Karpas-422 (cell line): ENCODE results near the gene SIGLEC9. TPM values are rescaled to one million over a fixed set of nuclear protein-coding genes. Genes with fewer than 3 reads are reported as not detected.

Experiments
- DNase-seq: peaks from one replicate; pipeline ENCODE4 v3.0.0-alpha.2; 2015
- H2AFZ ChIP-seq: fragments of 200-600 bp; sonication (generic); 2 replicates; pipeline ENCODE4 v1.6.1; 2014; ENCODE audit warnings: antibody characterized with exemption, low read length, mixed read lengths
- H3K27ac ChIP-seq: fragments of 200-600 bp; sonication (generic); 2 replicates; pipeline ENCODE4 v1.5.1; 2014; ENCODE audit warnings: mild to moderate bottlenecking, low read length, moderate library complexity
- H3K27me3 ChIP-seq: fragments of 200-600 bp; sonication (generic); 2 replicates; pipeline ENCODE4 v1.6.1; 2014; ENCODE audit warnings: low read length, mixed read lengths
- H3K36me3 ChIP-seq: fragments of 200-600 bp; sonication (generic); 2 replicates; pipeline ENCODE4 v1.6.1; 2014; ENCODE audit warnings: low read length, mixed read lengths; ENCODE audit not compliant: insufficient read depth
- H3K4me1 ChIP-seq: fragments of 200-600 bp; sonication (generic); 2 replicates; pipeline ENCODE4 v1.6.1; 2014; ENCODE audit warnings: mild to moderate bottlenecking, low read length, mixed read lengths
- H3K4me2 ChIP-seq: fragments of 200-600 bp; sonication (generic); 2 replicates; pipeline ENCODE4 v1.6.1; 2014; ENCODE audit warnings: low read length, low read depth, mild to moderate bottlenecking; ENCODE audit not compliant: poor library complexity, severe bottlenecking
- H3K4me3 ChIP-seq: fragments of 200-600 bp; sonication (generic); 2 replicates; pipeline ENCODE4 v1.5.1; 2014; ENCODE audit warnings: mild to moderate bottlenecking, antibody characterized with exemption, low read length, mixed read lengths
- H3K79me2 ChIP-seq: fragments of 200-600 bp; sonication (generic); 2 replicates; pipeline ENCODE4 v1.6.1; 2014; ENCODE audit warnings: mild to moderate bottlenecking, low read length, mixed read lengths
- H3K9ac ChIP-seq: fragments of 200-600 bp; sonication (generic); 2 replicates; pipeline ENCODE4 v1.6.0; 2014; ENCODE audit warnings: low read length
- H3K9me2 ChIP-seq: fragments of 200-600 bp; sonication (generic), shearing (Covaris generic); replicated peaks from 2 replicates; pipeline ENCODE4 v1.6.0; 2014; ENCODE audit warnings: mild to moderate bottlenecking, low read length, moderate library complexity; ENCODE audit not compliant: insufficient read depth
- H3K9me3 ChIP-seq: fragments of 300-700, 200-600 bp; sonication (generic); 2 replicates; pipeline ENCODE4 v1.6.1; 2014; ENCODE audit warnings: low read length, mixed read lengths
- H4K20me1 ChIP-seq: fragments of 200-600 bp; sonication (generic); 2 replicates; pipeline ENCODE4 v1.6.1; 2014; ENCODE audit warnings: mild to moderate bottlenecking, antibody characterized with exemption, low read length, low read depth; ENCODE audit not compliant: insufficient read depth
- total RNA-seq: library from RNA; depleted of rRNA; stranded (reverse); fragments of >200 nt; shearing (Covaris generic); gene quantifications from 2 replicates; pipeline ENCODE4 v1.2.3, GENCODE V29; 2014; ENCODE audit warnings: low replicate concordance

The SIGLEC9 gene
- total RNA-seq, 1 experiment from 2014 or later = not detected

DNA sequence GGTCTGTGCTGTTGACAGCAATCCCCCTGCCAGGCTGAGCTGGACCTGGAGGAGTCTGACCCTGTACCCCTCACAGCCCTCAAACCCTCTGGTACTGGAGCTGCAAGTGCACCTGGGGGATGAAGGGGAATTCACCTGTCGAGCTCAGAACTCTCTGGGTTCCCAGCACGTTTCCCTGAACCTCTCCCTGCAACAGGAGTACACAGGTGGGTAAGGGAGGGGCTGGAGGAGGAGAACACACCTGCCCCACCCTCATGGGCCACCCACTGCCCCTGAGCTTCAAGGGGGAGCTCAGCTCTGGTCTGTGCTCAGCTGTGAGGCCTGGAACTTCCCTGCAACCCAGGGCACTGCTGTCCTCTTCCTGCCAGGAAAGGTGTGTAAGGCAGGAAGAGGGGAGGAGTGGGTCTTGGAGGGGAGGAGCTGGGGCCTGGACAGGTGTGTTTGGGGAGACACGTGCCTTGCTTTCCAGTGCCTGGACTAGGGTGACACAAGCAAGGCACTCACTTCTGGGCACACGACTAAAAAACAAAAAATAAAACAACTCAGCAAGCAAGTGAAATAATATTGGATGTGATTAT lies 21.3 kb downstream of the SIGLEC9 start:
- no peaks in the 10 kb centered on the region for H3K9me3 ChIP-seq
- H2AFZ ChIP-seq = no peak overlapping the region
- H3K36me3 ChIP-seq = no peaks in the 10 kb centered on the region
- no peak for DNase-seq
- no peak overlapping the region for H3K9ac ChIP-seq
- H3K27me3 ChIP-seq = no peaks in the 10 kb centered on the region; the same call in 1 of the 2 replicates
- peaks cover 9% of the 10 kb centered on the region for H3K4me1 ChIP-seq
- H3K79me2 ChIP-seq = no peaks in the 10 kb centered on the region
- H3K4me2 ChIP-seq = no peak overlapping the region
- H3K27ac ChIP-seq = no peak overlapping the region
- no peaks in the 10 kb centered on the region for H4K20me1 ChIP-seq
- no peak overlapping the region for H3K4me3 ChIP-seq
- H3K9me2 ChIP-seq = no peaks in the 10 kb centered on the region

DNA sequence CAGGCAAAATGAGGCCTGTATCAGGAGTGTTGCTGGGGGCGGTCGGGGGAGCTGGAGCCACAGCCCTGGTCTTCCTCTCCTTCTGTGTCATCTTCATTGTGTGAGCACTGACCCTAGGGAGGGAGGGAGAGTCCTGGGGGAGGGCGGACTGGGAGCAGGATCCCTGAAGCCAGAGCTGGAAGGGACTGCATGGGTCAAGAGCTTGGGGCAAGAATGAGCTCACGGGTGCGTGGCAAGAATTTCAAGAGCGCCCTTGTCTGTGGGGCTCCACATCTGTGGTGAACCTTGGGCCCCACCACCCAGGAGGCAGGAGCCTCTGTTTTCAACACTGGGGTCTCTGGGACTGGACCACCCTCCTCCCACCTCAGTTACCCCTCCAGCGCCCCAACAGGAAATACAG lies 22.0 kb downstream of the SIGLEC9 start:
- H3K4me2 ChIP-seq = no peak overlapping the region
- H4K20me1 ChIP-seq = no peaks in the 10 kb centered on the region
- H3K4me3 ChIP-seq = no peak overlapping the region
- no peaks in the 10 kb centered on the region for H3K9me3 ChIP-seq
- no peaks in the 10 kb centered on the region for H3K36me3 ChIP-seq
- H3K27ac ChIP-seq = no peak overlapping the region
- no peaks in the 10 kb centered on the region for H3K9me2 ChIP-seq
- H2AFZ ChIP-seq = no peak overlapping the region
- H3K27me3 ChIP-seq = no peaks in the 10 kb centered on the region; the same call in 1 of the 2 replicates
- no peaks in the 10 kb centered on the region for H3K79me2 ChIP-seq
- H3K9ac ChIP-seq = no peak overlapping the region
- peaks cover 9% of the 10 kb centered on the region for H3K4me1 ChIP-seq
- no peak for DNase-seq

GRCh38 chr19:51147663-51148062 lies 23.0 kb downstream of the SIGLEC9 start:
- no peaks in the 10 kb centered on the region; the same call in 1 of the 2 replicates for H3K27me3 ChIP-seq
- H2AFZ ChIP-seq = no peak overlapping the region
- H3K9me2 ChIP-seq = no peaks in the 10 kb centered on the region
- H3K9me3 ChIP-seq = no peaks in the 10 kb centered on the region
- H3K9ac ChIP-seq = peak overlapping the region; percentile 25; the same call in 1 of the 2 replicates
- H4K20me1 ChIP-seq = no peaks in the 10 kb centered on the region
- H3K36me3 ChIP-seq = no peaks in the 10 kb centered on the region
- H3K4me2 ChIP-seq = no peak overlapping the region
- H3K27ac ChIP-seq = no peak overlapping the region
- peak; percentile 54 for DNase-seq
- no peak overlapping the region for H3K4me3 ChIP-seq
- H3K79me2 ChIP-seq = no peaks in the 10 kb centered on the region
- peaks cover 9% of the 10 kb centered on the region for H3K4me1 ChIP-seq

DNA sequence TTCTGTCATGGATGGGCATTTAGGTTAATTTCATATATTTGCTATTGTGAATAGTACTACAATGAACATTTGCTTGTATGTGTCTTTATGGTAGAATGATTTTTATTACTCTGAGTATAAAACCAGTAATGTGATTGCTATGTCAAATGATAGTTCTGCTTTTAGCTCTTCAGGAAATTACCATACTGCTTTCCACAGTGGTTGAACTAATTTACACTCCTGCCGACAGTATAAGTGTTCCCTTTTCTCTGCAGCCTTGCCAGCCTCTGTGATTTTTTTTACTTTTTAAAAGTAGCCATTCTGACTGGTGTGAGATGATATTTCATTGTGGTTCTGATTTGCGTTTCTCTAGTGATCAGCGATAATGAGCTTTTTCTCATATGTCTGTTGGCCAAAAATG lies 23.9 kb downstream of the SIGLEC9 start:
- Histone ChIP-seq H3K36me3 (no peaks in the 10 kb centered on the region), H3K4me1 (peaks cover 9% of the 10 kb centered on the region), H3K9me2 (no peaks in the 10 kb centered on the region), H3K9me3 (no peaks in the 10 kb centered on the region), H3K9ac (no peak overlapping the region), H3K4me2 (no peak overlapping the region), H3K79me2 (no peaks in the 10 kb centered on the region), H4K20me1 (no peaks in the 10 kb centered on the region), H3K27ac (no peak overlapping the region), H2AFZ (no peak overlapping the region), H3K4me3 (no peak overlapping the region), H3K27me3 (no peaks in the 10 kb centered on the region; the same call in 1 of the 2 replicates)
- DNase-seq = no peak

- Histone ChIP-seq H3K4me3 (no peak overlapping the region), H3K79me2 (no peaks in the 10 kb centered on the region), H3K9me3 (no peaks in the 10 kb centered on the region), H3K4me2 (no peak overlapping the region), H3K27me3 (no peaks in the 10 kb centered on the region; the same call in 1 of the 2 replicates), H3K36me3 (no peaks in the 10 kb centered on the region), H3K27ac (no peak overlapping the region), H2AFZ (no peak overlapping the region), H3K9me2 (no peaks in the 10 kb centered on the region), H4K20me1 (no peaks in the 10 kb centered on the region), H3K4me1 (peaks cover 9% of the 10 kb centered on the region), H3K9ac (no peak overlapping the region)
- DNase-seq = no peak
These were observed 25.9 kb downstream of the SIGLEC9 start for GRCh38 chr19:51150627-51151026.

GRCh38 chr19:51156710-51157109 lies 32.0 kb downstream of the SIGLEC9 start:
- no peaks in the 10 kb centered on the region for H3K79me2 ChIP-seq
- no peak for DNase-seq
- H3K27me3 ChIP-seq = no peaks in the 10 kb centered on the region

GRCh38 chr19:51157265-51157664 lies 32.6 kb downstream of the SIGLEC9 start:
- no peaks in the 10 kb centered on the region for H4K20me1 ChIP-seq
- H3K9me2 ChIP-seq = no peaks in the 10 kb centered on the region
- DNase-seq = no peak
- H3K27ac ChIP-seq = no peak overlapping the region
- H3K4me3 ChIP-seq = no peak overlapping the region
- H3K4me1 ChIP-seq = no peaks in the 10 kb centered on the region
- no peaks in the 10 kb centered on the region for H3K36me3 ChIP-seq
- H3K9me3 ChIP-seq = no peaks in the 10 kb centered on the region
- H3K79me2 ChIP-seq = no peaks in the 10 kb centered on the region
- no peaks in the 10 kb centered on the region for H3K27me3 ChIP-seq
- H3K4me2 ChIP-seq = no peak overlapping the region
- H3K9ac ChIP-seq = no peak overlapping the region
- H2AFZ ChIP-seq = no peak overlapping the region

More at GRCh38 chr19:51156710-51157109, 32.0 kb downstream of the SIGLEC9 start:
- no peak overlapping the region for H3K9ac ChIP-seq
- no peak overlapping the region for H2AFZ ChIP-seq
- no peak overlapping the region for H3K4me2 ChIP-seq
- H4K20me1 ChIP-seq = no peaks in the 10 kb centered on the region
- H3K36me3 ChIP-seq = no peaks in the 10 kb centered on the region
- H3K9me2 ChIP-seq = no peaks in the 10 kb centered on the region
- no peak overlapping the region for H3K27ac ChIP-seq
- no peaks in the 10 kb centered on the region for H3K9me3 ChIP-seq
- H3K4me3 ChIP-seq = no peak overlapping the region
- H3K4me1 ChIP-seq = no peaks in the 10 kb centered on the region

DNA sequence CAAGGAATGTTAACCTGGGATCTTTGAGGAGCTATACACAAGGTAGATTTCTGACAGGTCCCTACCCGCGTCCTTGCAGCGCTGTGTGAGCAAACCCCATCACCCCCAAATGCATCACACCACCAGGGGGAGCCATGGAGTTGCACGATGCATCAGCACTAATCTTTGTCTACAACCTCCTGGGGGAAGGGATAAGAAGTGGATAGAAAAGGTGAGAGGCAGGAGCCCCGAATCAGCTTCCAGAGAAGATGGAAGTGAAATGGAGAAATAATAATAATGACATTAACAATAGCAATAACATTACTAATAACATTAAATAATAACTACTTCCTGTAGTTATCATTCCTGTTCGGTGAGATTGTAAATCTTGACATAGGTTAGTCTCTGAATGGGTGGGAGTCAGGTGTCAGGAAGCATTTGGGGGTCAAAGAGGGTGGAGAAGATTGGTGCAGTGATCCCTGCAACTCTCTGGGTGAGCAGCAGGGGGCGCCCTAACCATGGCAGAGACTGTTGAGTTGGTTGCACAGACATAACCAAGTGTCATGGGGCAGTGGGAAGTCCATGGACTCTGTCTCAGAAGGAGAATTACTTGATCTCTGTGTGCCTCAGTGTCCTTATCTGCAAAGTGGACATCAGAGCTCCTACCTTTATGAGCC lies 33.9 kb downstream of the SIGLEC9 start:
- Histone ChIP-seq H3K9ac (no peak overlapping the region), H2AFZ (no peak overlapping the region), H3K36me3 (no peaks in the 10 kb centered on the region), H3K4me1 (no peaks in the 10 kb centered on the region), H3K9me3 (no peaks in the 10 kb centered on the region), H3K27me3 (no peaks in the 10 kb centered on the region), H3K27ac (no peak overlapping the region), H3K79me2 (no peaks in the 10 kb centered on the region), H4K20me1 (no peaks in the 10 kb centered on the region), H3K9me2 (no peaks in the 10 kb centered on the region), H3K4me2 (no peak overlapping the region), H3K4me3 (no peak overlapping the region)
- DNase-seq = peak; percentile 92
